Heart left ventricle (tissue), 16 donors: ENCODE measurements around the gene DENND1B. TPM values are rescaled to one million over a fixed set of nuclear protein-coding genes. Genes with fewer than 3 reads are reported as not detected.
A peak's percentile ranks its signal among the peaks of the same experiment; 100 is the strongest.

ENCODE experiments used
- ATAC-seq, 4 donors: fragments of 200-7000 bp; cut with Tn5 transposase; one replicate each; pipeline ENCODE4 v1.9.1; 2020 to 2022; ENCODE audit warnings: moderate library complexity in 4 of 4, mild to moderate bottlenecking in 3 of 4, moderate number of reproducible peaks in 1 of 4
- DNase-seq, 5 donors: peaks; one replicate each; pipeline ENCODE4 v3.0.0-alpha.2; 2020
- H3K27ac ChIP-seq, 12 donors: fragments of 200-600 bp; sonication (generic) in 4 of 12; one replicate each; pipeline versions ENCODE4 v1.5.0 to v1.8.0; 2016 to 2022; ENCODE audit warnings: mild to moderate bottlenecking in 2 of 12
- H3K27me3 ChIP-seq, 9 donors: fragments of 200-600 bp; sonication (generic) in 2 of 9; one replicate each; pipeline versions ENCODE4 v1.5.1 to v1.8.0; 2016 to 2022; ENCODE audit warnings: mild to moderate bottlenecking in 3 of 9
- H3K36me3 ChIP-seq, 9 donors: fragments of 200-600 bp; sonication (generic) in 2 of 9; one replicate each; pipeline versions ENCODE4 v1.5.0 to v1.8.0; 2018 to 2022; ENCODE audit warnings: mild to moderate bottlenecking in 2 of 9
- H3K4me1 ChIP-seq, 12 donors: fragments of 200-600 bp; sonication (generic) in 4 of 12; one replicate each; pipeline versions ENCODE4 v1.5.0 to v1.8.0; 2016 to 2022; ENCODE audit warnings: mild to moderate bottlenecking in 3 of 12
- H3K4me3 ChIP-seq, 12 donors: fragments of 200-600 bp; sonication (generic) in 4 of 12; one replicate each; pipeline versions ENCODE4 v1.5.0 to v1.8.0; 2017 to 2022; ENCODE audit warnings: mild to moderate bottlenecking in 9 of 12, moderate library complexity in 4 of 12
- H3K9me3 ChIP-seq, 12 donors: fragments of 200-600 bp; sonication (generic) in 4 of 12; one replicate each; pipeline versions ENCODE4 v1.5.0 to v1.8.0; 2016 to 2022; ENCODE audit warnings: mild to moderate bottlenecking in 1 of 12
- POLR2A ChIP-seq, 2 donors: fragments of 450-650 bp; IDR thresholded peaks; one replicate each; pipeline ENCODE4 v1.6.1; 2017; ENCODE audit warnings: antibody characterized with exemption in 2 of 2, mild to moderate bottlenecking in 2 of 2, moderate library complexity in 2 of 2
- WGBS, 4 donors: extraction: QIAGEN DNeasy Blood & Tissue Kit in 2 of 4; methylation state at CpG; one replicate each; pipeline versions ENCODE4 v1.1.5 to v1.1.7; 2013 to 2018; 5-methylcytosine and 5-hydroxymethylcytosine counted together
- intact Hi-C, 10 donors: fragments of 100-400 bp; cut with DNase I; formaldehyde crosslinking; loops; one replicate each; pipeline versions ENCODE4 v1.11.1 to v1.14.2; 2022
- polyA plus RNA-seq, 2 donors: library from polyadenylated mRNA; stranded (reverse); fragments of 200-250 nt; gene quantifications; one replicate each; pipeline ENCODE4 v1.2.3, GENCODE V29; 2013
- total RNA-seq, 9 donors: library from RNA; depleted of rRNA in 2 of 9; stranded (reverse); fragments of >200 nt in 2 of 9; fragmentation: NEBNext Ultra II Directional in 3 of 9; extraction: Animal tissue kit (Norgen Biotek cat#: 25700) in 3 of 9; gene quantifications; one replicate each; pipeline versions ENCODE4 v1.1.0 to v1.2.4, GENCODE V29; 2016 to 2023
- TF ChIP-seq, protein P1 (sequence below), 12 donors: fragments of 200-600 bp; sonication (generic) in 4 of 12; IDR thresholded peaks; one replicate each; pipeline versions ENCODE4 v1.5.0 to v1.8.0; 2018 to 2022; ENCODE audit warnings: antibody characterized with exemption in 12 of 12, mild to moderate bottlenecking in 5 of 12
- donor health status: ischemic (EF 13 %, LVEDD 7.1; RV severe dilation, severe dysfunction).
- donor health status: healthy with polysubstance abuse.
- donor health status: DM: no; HTN: yes; CAD: no.
- donor health status: DM: no; HTN: no; CAD: no.
- donor health status: ischemic (EF 25% LVEDD 6.9; RV normal size, moderate dysfunction).
- donor health status: ischemic (EF 25% LVEDD 5.7; RV mildly dilated, moderate dysfunction).
- donor health status: healthy.
- donor health status: DM: yes; HTN: yes; CAD: no.
- donor health status: ischemic (EF 35%, LVEDD 5.7; RV mildly dilated, moderate dysfunction).
- donor health status: nonischemic (EF 11% LVEDD 7.7; RV severe dilation, severe dysfunction).
- donor health status: DM: yes; HTN: yes; CAD: no.
- donor health status: PGD.
- donor health status: ischemic (EF 29% LVEDD 5.4; RV normal size, mild dysfunction).
- donor health status: nonischemic (EF 23%, LVEDD 6.1; RV moderate dilation, normal function).

DENND1B gene
- total and polyA plus RNA-seq, 11 donors: 4.0 to 31.4 (median 21.0) TPM

DNA sequence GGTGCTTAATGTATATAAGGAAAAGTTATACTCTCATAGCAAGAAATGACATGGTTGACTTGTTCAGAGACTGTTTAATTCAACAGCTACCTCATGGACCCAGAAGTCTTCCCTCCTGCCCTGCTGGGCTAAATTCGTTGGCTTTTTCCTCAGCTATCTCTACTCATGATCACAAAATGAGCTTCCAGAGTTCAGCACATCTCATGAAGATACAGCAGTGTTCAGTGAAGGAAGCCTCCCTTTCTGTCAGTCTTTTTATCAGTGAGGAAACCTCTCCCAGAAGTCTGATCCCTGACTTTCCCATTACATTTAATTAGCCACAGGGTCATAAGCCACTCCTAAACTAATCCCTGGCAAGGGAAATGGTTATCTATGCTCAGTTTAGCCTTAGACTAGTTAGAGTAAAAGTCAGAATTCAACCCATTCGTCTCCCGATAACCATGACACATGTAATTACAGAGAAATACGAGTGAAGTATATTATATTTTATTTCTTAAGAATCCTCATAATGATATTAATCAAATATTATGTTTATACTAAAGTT is 97.5 kb downstream of the DENND1B start:
- ATAC-seq: no peak
- DNase-seq: no peak
- Histone ChIP-seq H3K27ac (no peak overlapping the region), H3K9me3 (no peaks in the 10 kb centered on the region), H3K4me3 (no peak overlapping the region), H3K4me1 (peaks cover 0 to 21% (median 0%) of the 10 kb centered on the region in 12 donors), H3K27me3 (no peaks in the 10 kb centered on the region), H3K36me3 (no peaks in the 10 kb centered on the region)
- intact Hi-C loops: no loop called here
- WGBS, 4 donors: 78 to 88% (median 80%) methylated on average over 4 of the region's 4 CpGs
- TF ChIP-seq POLR2A (IDR thresholded peaks at IDR 0.05): no peak
- TF ChIP-seq, protein P1, sequence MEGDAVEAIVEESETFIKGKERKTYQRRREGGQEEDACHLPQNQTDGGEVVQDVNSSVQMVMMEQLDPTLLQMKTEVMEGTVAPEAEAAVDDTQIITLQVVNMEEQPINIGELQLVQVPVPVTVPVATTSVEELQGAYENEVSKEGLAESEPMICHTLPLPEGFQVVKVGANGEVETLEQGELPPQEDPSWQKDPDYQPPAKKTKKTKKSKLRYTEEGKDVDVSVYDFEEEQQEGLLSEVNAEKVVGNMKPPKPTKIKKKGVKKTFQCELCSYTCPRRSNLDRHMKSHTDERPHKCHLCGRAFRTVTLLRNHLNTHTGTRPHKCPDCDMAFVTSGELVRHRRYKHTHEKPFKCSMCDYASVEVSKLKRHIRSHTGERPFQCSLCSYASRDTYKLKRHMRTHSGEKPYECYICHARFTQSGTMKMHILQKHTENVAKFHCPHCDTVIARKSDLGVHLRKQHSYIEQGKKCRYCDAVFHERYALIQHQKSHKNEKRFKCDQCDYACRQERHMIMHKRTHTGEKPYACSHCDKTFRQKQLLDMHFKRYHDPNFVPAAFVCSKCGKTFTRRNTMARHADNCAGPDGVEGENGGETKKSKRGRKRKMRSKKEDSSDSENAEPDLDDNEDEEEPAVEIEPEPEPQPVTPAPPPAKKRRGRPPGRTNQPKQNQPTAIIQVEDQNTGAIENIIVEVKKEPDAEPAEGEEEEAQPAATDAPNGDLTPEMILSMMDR (IDR thresholded peaks at IDR 0.05): no peak

DNA sequence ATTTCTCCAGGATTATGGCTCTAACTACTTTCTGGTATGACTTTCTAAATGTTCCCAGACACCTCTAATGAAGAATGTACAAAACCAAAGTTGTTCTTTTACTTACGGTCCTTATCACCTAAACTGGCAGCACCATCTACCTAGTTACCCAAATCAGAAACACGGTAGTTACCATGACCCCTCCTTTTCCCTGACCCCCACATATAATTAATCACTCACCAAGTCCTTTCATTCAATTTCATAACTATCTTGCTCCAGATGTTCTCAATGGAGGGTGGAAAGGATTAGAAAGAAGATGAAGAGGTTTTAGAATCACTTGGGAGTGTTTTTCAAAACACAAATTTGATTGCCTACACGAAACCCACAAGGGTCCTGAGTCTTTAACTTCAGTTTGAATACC is 98.0 kb downstream of the DENND1B start:
- Histone ChIP-seq H3K4me1 (peaks cover 0 to 20% (median 0%) of the 10 kb centered on the region in 12 donors), H3K9me3 (no peaks in the 10 kb centered on the region), H3K27ac (no peak overlapping the region), H3K4me3 (no peak overlapping the region), H3K27me3 (no peaks in the 10 kb centered on the region), H3K36me3 (no peaks in the 10 kb centered on the region)
- ATAC-seq (no peak), DNase-seq (no peak)
- 65 to 87% (median 81%) methylated on average over 3 of the region's 3 CpGs for WGBS, 4 donors
- intact Hi-C loops: no loop called here
- TF ChIP-seq, protein P1 (IDR thresholded peaks at IDR 0.05): no peak
- no peak for TF ChIP-seq POLR2A (IDR thresholded peaks at IDR 0.05)

GRCh38 chr1:197675583-197676208 is 99.6 kb downstream of the DENND1B start:
- intact Hi-C loops: no loop called here
- Histone ChIP-seq H3K27me3 (no peaks in the 10 kb centered on the region), H3K36me3 (no peaks in the 10 kb centered on the region), H3K27ac (no peak overlapping the region), H3K4me3 (peak overlapping the region in 9 of 12 donors; percentile 4 to 43 (median 25)), H3K4me1 (peaks cover 0 to 20% (median 0%) of the 10 kb centered on the region in 12 donors), H3K9me3 (no peaks in the 10 kb centered on the region)
- 26 to 41% (median 39%) methylated on average over 5 of the region's 5 CpGs for WGBS, 4 donors
- TF ChIP-seq, protein P1 (IDR thresholded peaks at IDR 0.05): no peak
- no peak for TF ChIP-seq POLR2A (IDR thresholded peaks at IDR 0.05)
- DNase-seq (peak in 4 of 5 donors; percentile 7 to 27 (median 22)), ATAC-seq (peak in 3 of 4 donors; percentile 56 to 76 (median 64))

- peaks cover 0 to 20% (median 0%) of the 10 kb centered on the region in 12 donors for H3K4me1 ChIP-seq
- no peaks in the 10 kb centered on the region for H3K27me3 ChIP-seq
- TF ChIP-seq, protein P1 (IDR thresholded peaks at IDR 0.05): no peak
- TF ChIP-seq POLR2A (IDR thresholded peaks at IDR 0.05): no peak
- no peaks in the 10 kb centered on the region for H3K9me3 ChIP-seq
- H3K27ac ChIP-seq: no peak overlapping the region
- no peak overlapping the region for H3K4me3 ChIP-seq
- no peaks in the 10 kb centered on the region for H3K36me3 ChIP-seq
- DNase-seq: no peak
- no peak for ATAC-seq
- WGBS, 4 donors: 92 to 97% (median 93%) methylated on average over 3 of the region's 3 CpGs
- intact Hi-C loops: no loop called here
Measured at GRCh38 chr1:197674286-197674685, 101.0 kb downstream of the DENND1B start.
